HG03280 (cell line): Measurements from ENCODE around the gene PITPNC1.
A peak's percentile ranks its signal among the peaks of the same experiment; 100 is the strongest.
"Not testable (repeated sequence)": the region's sequence is repeated elsewhere in the genome, so short reads cannot be mapped to it uniquely, and the experiment has no call there.

Experiments used
- ATAC-seq: cut with Tn5 transposase; IDR thresholded peaks from one replicate; pipeline ENCODE4 v1.9.1; 2021; ENCODE audit warnings: mild to moderate bottlenecking, moderate library complexity; ENCODE audit not compliant: unreplicated experiment

The PITPNC1 gene

GRCh38 chr17:67456103-67456502 is 79.0 kb downstream of the PITPNC1 start:
- ATAC-seq, result no peak

- ATAC-seq, result no peak
Measured at GRCh38 chr17:67456889-67457288, 79.8 kb downstream of the PITPNC1 start.

GRCh38 chr17:67458203-67458602 is 81.1 kb downstream of the PITPNC1 start:
- ATAC-seq, result no peak

- ATAC-seq, result no peak
Measured at GRCh38 chr17:67459985-67460384, 82.9 kb downstream of the PITPNC1 start.

GRCh38 chr17:67461228-67461780 is 84.2 kb downstream of the PITPNC1 start:
- ATAC-seq, result no peak

GRCh38 chr17:67461876-67462275 is 84.8 kb downstream of the PITPNC1 start:
- no peak for ATAC-seq

- ATAC-seq, result no peak
Measured at GRCh38 chr17:67466251-67466796, 89.2 kb downstream of the PITPNC1 start.

GRCh38 chr17:67467500-67468455 is 90.7 kb downstream of the PITPNC1 start:
- no peak for ATAC-seq

- no peak for ATAC-seq
Measured at GRCh38 chr17:67469208-67469980, 92.3 kb downstream of the PITPNC1 start.

- ATAC-seq, result no peak
Measured at GRCh38 chr17:67470163-67470562, 93.1 kb downstream of the PITPNC1 start.

- no peak for ATAC-seq
Measured at GRCh38 chr17:67471118-67471517, 94.0 kb downstream of the PITPNC1 start.

- ATAC-seq, result not testable (repeated sequence)
Measured at GRCh38 chr17:67472606-67473005, 95.5 kb downstream of the PITPNC1 start.

- ATAC-seq, result no peak
Measured at GRCh38 chr17:67474081-67474661, 97.1 kb downstream of the PITPNC1 start.

GRCh38 chr17:67475161-67475937 is 98.3 kb downstream of the PITPNC1 start:
- peak; percentile 51 for ATAC-seq

- ATAC-seq, result no peak
Measured at GRCh38 chr17:67476787-67477335, 99.8 kb downstream of the PITPNC1 start.

- ATAC-seq, result no peak
Measured at GRCh38 chr17:67477687-67478086, 100.6 kb downstream of the PITPNC1 start.

GRCh38 chr17:67478401-67479041 is 101.4 kb downstream of the PITPNC1 start:
- ATAC-seq, result no peak

- ATAC-seq, result no peak
Measured at GRCh38 chr17:67479148-67479547, 102.1 kb downstream of the PITPNC1 start.

GRCh38 chr17:67480959-67481358 is 103.9 kb downstream of the PITPNC1 start:
- not testable (repeated sequence) for ATAC-seq
